Lower lobe of right lung (tissue), 2 donors: ENCODE results near the gene ODAD4. TPM values are rescaled to one million over a fixed set of nuclear protein-coding genes. Genes with fewer than 3 reads are reported as not detected.
A peak's percentile ranks its signal among the peaks of the same experiment; 100 is the strongest.
"Not testable (repeated sequence)": the region's sequence is repeated elsewhere in the genome, so short reads cannot be mapped to it uniquely, and the experiment has no call there.

Source experiments
- ATAC-seq, 2 donors: fragments of 200-7000 bp; cut with Tn5 transposase; one replicate each; pipeline ENCODE4 v1.9.1; 2020 to 2022; ENCODE audit warnings: mild to moderate bottlenecking in 2 of 2, moderate library complexity in 2 of 2
- DNase-seq: peaks from one replicate; pipeline ENCODE4 v3.0.0-alpha.2; 2020
- H3K27ac ChIP-seq: fragments of 200-600 bp; one replicate; pipeline ENCODE4 v1.8.0; 2022
- H3K27me3 ChIP-seq: fragments of 200-600 bp; one replicate; pipeline ENCODE4 v1.8.0; 2022; ENCODE audit warnings: low read depth
- H3K36me3 ChIP-seq: fragments of 200-600 bp; one replicate; pipeline ENCODE4 v1.8.0; 2022; ENCODE audit warnings: mild to moderate bottlenecking
- H3K4me1 ChIP-seq: fragments of 200-600 bp; one replicate; pipeline ENCODE4 v1.8.0; 2022
- H3K4me3 ChIP-seq: fragments of 200-600 bp; one replicate; pipeline ENCODE4 v1.8.0; 2022; ENCODE audit warnings: mild to moderate bottlenecking
- H3K9me3 ChIP-seq: fragments of 200-600 bp; one replicate; pipeline ENCODE4 v1.8.0; 2022
- CTCF ChIP-seq: fragments of 200-600 bp; IDR thresholded peaks from one replicate; pipeline ENCODE4 v1.8.0; 2022; ENCODE audit warnings: antibody characterized with exemption, mild to moderate bottlenecking
- intact Hi-C: fragments of 100-400 bp; cut with DNase I; formaldehyde crosslinking; loops from one replicate; pipeline ENCODE4 v1.11.0; 2022
- total RNA-seq: library from RNA; stranded (reverse); fragmentation: NEBNext Ultra II Directional; extraction: Animal tissue kit (Norgen Biotek cat#: 25700); gene quantifications from one replicate; pipeline ENCODE4 v1.2.1, GENCODE V29; 2021
- donor health status: DM: no; HTN: yes; CAD: no; lungs with severe emphysema.

The ODAD4 gene
- total RNA-seq, 1 donor from 2014 or later: 5.4 TPM

DNA sequence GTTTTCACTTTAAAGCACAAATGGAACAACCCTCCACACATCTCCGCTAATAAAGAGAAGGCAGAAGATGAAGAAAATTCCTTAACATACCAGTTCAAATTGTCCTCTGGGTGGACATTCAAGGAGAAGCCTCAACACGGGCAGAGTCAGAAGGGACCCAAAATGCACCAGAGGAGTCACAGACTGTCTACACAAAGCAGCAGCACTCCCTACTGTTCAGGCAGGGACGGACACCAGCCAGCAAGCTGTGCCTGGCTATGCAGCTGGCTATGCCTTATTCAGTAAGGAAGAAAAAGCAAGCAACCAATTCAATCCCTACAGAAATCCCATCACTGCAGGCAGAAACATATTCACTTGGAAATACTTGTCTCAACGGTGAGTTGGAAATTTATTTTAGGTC lies 78.8 kb downstream of the ODAD4 start:
- Histone ChIP-seq H3K27me3 (no peaks in the 10 kb centered on the region), H3K4me1 (peaks cover 55% of the 10 kb centered on the region), H3K27ac (no peak overlapping the region), H3K36me3 (no peaks in the 10 kb centered on the region), H3K4me3 (no peak overlapping the region), H3K9me3 (no peaks in the 10 kb centered on the region)
- TF ChIP-seq CTCF: no peak
- DNase-seq (no peak), ATAC-seq (peak in 1 of 2 donors; percentile 55)
- intact Hi-C loops: no loop called here

DNA sequence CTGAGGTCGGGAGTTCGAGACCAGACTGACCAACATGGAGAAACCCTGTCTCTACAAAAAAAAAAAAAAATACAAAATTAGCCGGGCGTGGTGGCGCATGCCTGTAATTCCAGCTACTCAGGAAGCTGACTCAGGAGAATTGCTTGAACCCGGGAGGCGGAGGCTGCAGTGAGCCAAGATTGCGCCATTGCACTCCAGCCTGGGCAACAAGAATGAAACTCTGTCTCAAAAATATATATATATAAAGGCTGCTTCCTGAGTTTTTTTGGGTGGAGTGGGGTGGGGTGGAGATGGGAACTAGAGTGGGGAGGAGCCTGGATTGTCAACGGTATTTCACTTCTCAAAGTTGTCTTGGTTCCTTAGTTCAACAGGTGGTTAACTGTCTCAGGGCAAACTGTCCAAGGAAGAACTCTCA lies 79.9 kb downstream of the ODAD4 start:
- H3K4me3 ChIP-seq, H3K36me3 ChIP-seq, H3K27me3 ChIP-seq, H3K9me3 ChIP-seq, intact Hi-C loops: not testable (repeated sequence)
- ATAC-seq (peak; percentile 55 to 69), DNase-seq (peak; percentile 54)
- Histone ChIP-seq H3K27ac (peak overlapping the region; percentile 28), H3K4me1 (peaks cover 59% of the 10 kb centered on the region)

DNA sequence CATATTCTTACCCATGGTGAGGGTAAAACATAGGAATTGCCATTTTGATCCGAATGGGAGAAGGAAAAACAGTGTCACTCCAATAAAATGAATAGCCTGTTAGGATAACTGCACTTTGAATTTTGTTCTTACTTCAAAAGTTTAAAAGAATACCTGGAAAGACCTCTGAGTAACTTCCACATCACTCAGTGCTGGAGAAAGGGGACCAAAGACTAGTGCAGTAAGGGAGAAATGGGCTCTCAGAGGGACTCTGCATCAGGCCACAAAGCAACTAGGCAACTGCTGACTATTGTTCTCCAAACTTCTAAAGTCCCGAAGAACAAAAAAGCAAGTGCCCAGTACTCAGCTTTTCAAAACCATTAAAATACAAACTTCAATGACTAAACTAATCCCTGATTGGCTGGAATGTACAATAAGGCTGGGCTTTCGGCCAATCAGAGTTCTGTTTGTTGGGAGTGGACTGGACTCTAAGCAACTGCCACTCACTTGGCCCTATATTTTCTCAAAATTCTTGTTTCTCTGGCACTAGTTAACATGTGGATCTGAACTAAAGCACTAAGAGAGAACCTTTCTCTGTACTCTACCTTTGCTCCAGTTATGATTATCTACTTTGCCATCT lies 80.6 kb downstream of the ODAD4 start:
- intact Hi-C loops: no loop called here
- Histone ChIP-seq H3K4me3 (no peak overlapping the region), H3K27ac (no peak overlapping the region), H3K27me3 (no peaks in the 10 kb centered on the region), H3K9me3 (no peaks in the 10 kb centered on the region), H3K4me1 (peaks cover 66% of the 10 kb centered on the region), H3K36me3 (no peaks in the 10 kb centered on the region)
- ATAC-seq: no peak
- TF ChIP-seq CTCF: no peak
- no peak for DNase-seq

DNA sequence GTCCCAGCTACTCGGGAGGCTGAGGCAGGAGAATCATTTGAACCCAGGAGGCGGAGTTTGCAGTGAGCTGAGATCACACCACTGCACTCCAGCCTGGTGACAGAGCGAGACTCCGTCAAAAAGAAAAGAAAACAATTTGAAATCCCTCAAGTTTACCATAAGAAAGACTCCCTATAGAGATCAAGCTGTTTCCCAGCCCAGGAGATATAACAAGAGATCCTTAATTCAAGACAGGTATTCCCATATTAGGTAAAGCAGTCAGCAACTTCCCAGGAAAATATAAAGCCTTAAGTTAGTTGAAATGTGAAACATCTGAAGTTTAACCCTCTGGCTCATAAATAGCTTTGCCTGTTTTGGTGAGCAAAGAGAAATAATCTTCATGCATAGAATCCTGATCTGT lies 81.9 kb downstream of the ODAD4 start:
- intact Hi-C loops, H3K36me3 ChIP-seq, H3K4me3 ChIP-seq, DNase-seq, ATAC-seq, H3K27ac ChIP-seq, H3K9me3 ChIP-seq, H3K27me3 ChIP-seq: not testable (repeated sequence)
- peaks cover 70% of the 10 kb centered on the region for H3K4me1 ChIP-seq

DNA sequence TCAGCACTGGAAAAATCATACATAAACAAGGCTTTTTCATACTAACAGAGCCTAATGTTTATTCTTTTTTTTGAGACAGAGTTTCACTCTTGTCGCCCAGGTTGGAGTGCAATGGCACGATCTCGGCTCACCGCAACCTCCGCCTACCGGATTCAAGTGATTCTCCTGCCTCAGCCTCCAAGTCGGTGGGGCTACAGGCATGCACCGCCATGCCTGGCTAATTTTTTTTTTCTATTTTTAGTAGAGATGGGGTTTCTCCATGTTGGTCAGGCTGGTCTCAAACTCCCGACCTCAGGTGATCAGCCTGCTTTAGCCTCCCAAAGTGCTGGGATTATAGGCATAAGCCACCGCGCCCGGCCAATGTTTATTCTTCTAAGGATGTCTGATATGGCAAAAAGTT lies 83.3 kb downstream of the ODAD4 start:
- peaks cover 77% of the 10 kb centered on the region for H3K4me1 ChIP-seq
- H3K27me3 ChIP-seq, H3K27ac ChIP-seq, intact Hi-C loops, H3K36me3 ChIP-seq, ATAC-seq, H3K9me3 ChIP-seq, DNase-seq, H3K4me3 ChIP-seq: not testable (repeated sequence)

Other genes with a start within 250 kb of the ODAD4 start
- gene EIF1, start 241.7 kb upstream of the ODAD4 start, total RNA-seq: 943 TPM
- not detected for gene GAST, start 218.3 kb upstream of the ODAD4 start, total RNA-seq
- 0.62 TPM for gene HAP1, start 196.0 kb upstream of the ODAD4 start, total RNA-seq
- gene JUP, start 143.9 kb upstream of the ODAD4 start, total RNA-seq: 92.5 TPM
- 9.2 TPM for gene P3H4, start 118.7 kb upstream of the ODAD4 start, total RNA-seq
- 27.4 TPM for gene FKBP10, start 117.6 kb upstream of the ODAD4 start, total RNA-seq
- gene NT5C3B, start 94.4 kb upstream of the ODAD4 start, total RNA-seq: 32.0 TPM
- gene KLHL10, start 92.8 kb upstream of the ODAD4 start, total RNA-seq: 0.50 TPM
- gene KLHL11, start 65.2 kb upstream of the ODAD4 start, total RNA-seq: 12.3 TPM
- 105 TPM for gene ACLY, start 11.7 kb upstream of the ODAD4 start, total RNA-seq
- 46.3 TPM for gene CNP, start 36.2 kb downstream of the ODAD4 start, total RNA-seq
- gene DNAJC7, start 86.8 kb downstream of the ODAD4 start, total RNA-seq: 82.0 TPM
- gene NKIRAS2, start 89.5 kb downstream of the ODAD4 start, total RNA-seq: 27.1 TPM
- gene C17orf113, start 120.0 kb downstream of the ODAD4 start, total RNA-seq: 0.89 TPM
- 1.2 TPM for gene ZNF385C, start 167.9 kb downstream of the ODAD4 start, total RNA-seq
- 40.4 TPM for gene DHX58, start 182.1 kb downstream of the ODAD4 start, total RNA-seq
- gene KAT2A, start 190.8 kb downstream of the ODAD4 start, total RNA-seq: 41.6 TPM
- not detected for gene HSPB9, start 192.2 kb downstream of the ODAD4 start, total RNA-seq
- gene RAB5C, start 224.4 kb downstream of the ODAD4 start, total RNA-seq: 153 TPM